OCI-LY1 (cell line): ENCODE data around the gene SOX10.

Experiments
- H2AFZ ChIP-seq: fragments of 200-600 bp; sonication (generic), shearing (Covaris generic); 2 replicates; pipeline ENCODE4 v1.6.0; 2014; ENCODE audit warnings: antibody characterized with exemption, mild to moderate bottlenecking, low read length
- H3F3A ChIP-seq: fragments of 200-600 bp; sonication (generic), shearing (Covaris generic); 2 replicates; pipeline ENCODE4 v1.6.0; 2014; ENCODE audit warnings: mild to moderate bottlenecking, antibody characterized with exemption, low read length, moderate library complexity; ENCODE audit not compliant: insufficient read depth
- H3K27ac ChIP-seq: fragments of 200-600 bp; sonication (generic); 2 replicates; pipeline ENCODE4 v1.5.1; 2014; ENCODE audit warnings: low read length, mixed run types, mild to moderate bottlenecking, low read depth; ENCODE audit not compliant: poor library complexity, severe bottlenecking
- H3K27me3 ChIP-seq: fragments of 200-600 bp; sonication (generic); 2 replicates; pipeline ENCODE4 v1.6.0; 2014; ENCODE audit warnings: antibody characterized with exemption, mild to moderate bottlenecking, low read length, moderate library complexity; ENCODE audit not compliant: insufficient read depth
- H3K36me3 ChIP-seq: fragments of 200-600 bp; sonication (generic); 2 replicates; pipeline ENCODE4 v1.6.1; 2014; ENCODE audit warnings: mild to moderate bottlenecking, antibody characterized with exemption, low read length, moderate library complexity, mixed read lengths; ENCODE audit not compliant: insufficient read depth
- H3K4me1 ChIP-seq: fragments of 200-600 bp; sonication (generic); 2 replicates; pipeline ENCODE4 v1.5.1; 2014; ENCODE audit warnings: mild to moderate bottlenecking, low read length, moderate library complexity; ENCODE audit not compliant: insufficient read depth, severe bottlenecking
- H3K4me2 ChIP-seq: fragments of 200-600 bp; sonication (generic), shearing (Covaris generic); 2 replicates; pipeline ENCODE4 v1.6.1; 2014; ENCODE audit warnings: low read length
- H3K4me3 ChIP-seq: fragments of 200-600 bp; sonication (generic); 2 replicates; pipeline ENCODE4 v1.5.1; 2014; ENCODE audit warnings: low read length, low read depth, mild to moderate bottlenecking, mixed read lengths; ENCODE audit not compliant: poor library complexity, severe bottlenecking
- H3K79me2 ChIP-seq: fragments of 200-600 bp; shearing (Covaris generic); 2 replicates; pipeline ENCODE4 v1.6.1; 2016; ENCODE audit warnings: mixed run types, low read length, mixed read lengths; ENCODE audit not compliant: insufficient read depth
- H3K9ac ChIP-seq: fragments of 200-600 bp; sonication (generic), shearing (Covaris generic); 2 replicates; pipeline ENCODE4 v1.6.1; 2014; ENCODE audit warnings: mild to moderate bottlenecking, low read length, mixed read lengths
- H3K9me2 ChIP-seq: fragments of 200-600 bp; sonication (generic), shearing (Covaris generic); 2 replicates; pipeline ENCODE4 v1.6.1; 2014; ENCODE audit warnings: low read depth, mild to moderate bottlenecking, low read length, mixed read lengths
- H3K9me3 ChIP-seq: fragments of 200-600 bp; shearing (Covaris generic); 2 replicates; pipeline ENCODE4 v1.6.1; 2014; ENCODE audit warnings: low read length, mixed read lengths
- H4K20me1 ChIP-seq: fragments of 200-600 bp; sonication (generic), shearing (Covaris generic); 2 replicates; pipeline ENCODE4 v1.6.0; 2016; ENCODE audit warnings: mild to moderate bottlenecking, low read length; ENCODE audit not compliant: insufficient read depth
- CTCF ChIP-seq: fragments of 200-600 bp; sonication (generic), shearing (Covaris generic); IDR thresholded peaks from 2 replicates; pipeline ENCODE4 v1.5.1; 2017; ENCODE audit warnings: mild to moderate bottlenecking, antibody characterized with exemption, low read length, moderate library complexity, mixed read lengths
- EZH2 ChIP-seq: fragments of 200-600 bp; sonication (generic), shearing (Covaris generic); IDR thresholded peaks from 2 replicates; pipeline ENCODE4 v1.8.0; 2017; ENCODE audit warnings: borderline replicate concordance, mixed run types, mild to moderate bottlenecking, antibody characterized with exemption, low read length, moderate library complexity, mixed read lengths

Gene SOX10

GRCh38 chr22:37970864-37971263, 13.5 kb downstream of the SOX10 start:
- Histone ChIP-seq H4K20me1 (no peaks in the 10 kb centered on the region), H3K79me2 (no peaks in the 10 kb centered on the region), H3K36me3 (peaks cover 37% of the 10 kb centered on the region), H3K27me3 (no peaks in the 10 kb centered on the region), H3K27ac (no peak overlapping the region), H3K9ac (no peak overlapping the region), H3K4me3 (no peak overlapping the region), H3K9me2 (no peaks in the 10 kb centered on the region), H3K4me2 (no peak overlapping the region), H2AFZ (no peak overlapping the region), H3K9me3 (no peaks in the 10 kb centered on the region), H3F3A (no peaks in the 10 kb centered on the region), H3K4me1 (no peaks in the 10 kb centered on the region)
- TF ChIP-seq CTCF (no peak), EZH2 (no peak)

GRCh38 chr22:37968452-37969251, 15.7 kb downstream of the SOX10 start:
- no peak overlapping the region for H3K9ac ChIP-seq
- no peaks in the 10 kb centered on the region for H3F3A ChIP-seq
- no peaks in the 10 kb centered on the region for H3K9me3 ChIP-seq
- H4K20me1 ChIP-seq: no peaks in the 10 kb centered on the region
- H2AFZ ChIP-seq: no peak overlapping the region
- H3K4me1 ChIP-seq: no peaks in the 10 kb centered on the region
- H3K9me2 ChIP-seq: no peaks in the 10 kb centered on the region
- H3K36me3 ChIP-seq: peaks cover 43% of the 10 kb centered on the region
- H3K79me2 ChIP-seq: no peaks in the 10 kb centered on the region
- no peaks in the 10 kb centered on the region for H3K27me3 ChIP-seq
- H3K27ac ChIP-seq: no peak overlapping the region
- TF ChIP-seq CTCF (no peak), EZH2 (no peak)
- no peak overlapping the region for H3K4me3 ChIP-seq
- H3K4me2 ChIP-seq: no peak overlapping the region

GRCh38 chr22:37967637-37968451, 16.5 kb downstream of the SOX10 start:
- Histone ChIP-seq H3K4me2 (no peak overlapping the region), H3K79me2 (no peaks in the 10 kb centered on the region)

More at GRCh38 chr22:37967637-37968451, 16.5 kb downstream of the SOX10 start:
- Histone ChIP-seq H3K9me2 (no peaks in the 10 kb centered on the region), H3K27ac (no peak overlapping the region), H3K4me3 (no peak overlapping the region), H4K20me1 (no peaks in the 10 kb centered on the region), H3K36me3 (peaks cover 48% of the 10 kb centered on the region), H3K9me3 (no peaks in the 10 kb centered on the region), H2AFZ (no peak overlapping the region), H3K4me1 (no peaks in the 10 kb centered on the region), H3K27me3 (no peaks in the 10 kb centered on the region), H3F3A (no peaks in the 10 kb centered on the region), H3K9ac (no peak overlapping the region)
- TF ChIP-seq CTCF: no peak
- TF ChIP-seq EZH2: no peak
